ENCODE results near the gene PAGE2.

DNA sequence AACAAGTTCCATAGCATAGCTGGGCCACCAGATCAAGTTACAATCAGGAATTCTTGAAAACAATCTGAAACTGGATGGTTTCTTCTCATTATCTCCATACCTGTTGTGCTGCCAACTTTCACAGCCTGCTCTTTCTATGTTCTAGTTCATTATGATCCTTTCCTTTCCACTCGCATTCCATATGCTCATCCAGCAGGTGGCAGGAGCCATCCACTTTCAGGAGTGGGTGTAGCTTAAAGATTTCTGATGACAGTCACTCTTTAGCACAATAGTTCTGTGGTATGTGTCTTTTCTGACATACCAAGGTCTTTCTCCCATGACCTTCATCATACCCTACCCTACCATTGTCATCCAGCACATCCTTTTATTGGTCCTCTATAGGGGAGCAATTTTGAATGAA, 46.4 kb downstream of the PAGE2 start:
- no peak for TF ChIP-seq RBM22 (IDR thresholded peaks at IDR 0.05; ENCODE audit: low read depth, low read length, poor library complexity, severe bottlenecking)
- TF ChIP-seq, protein P1, sequence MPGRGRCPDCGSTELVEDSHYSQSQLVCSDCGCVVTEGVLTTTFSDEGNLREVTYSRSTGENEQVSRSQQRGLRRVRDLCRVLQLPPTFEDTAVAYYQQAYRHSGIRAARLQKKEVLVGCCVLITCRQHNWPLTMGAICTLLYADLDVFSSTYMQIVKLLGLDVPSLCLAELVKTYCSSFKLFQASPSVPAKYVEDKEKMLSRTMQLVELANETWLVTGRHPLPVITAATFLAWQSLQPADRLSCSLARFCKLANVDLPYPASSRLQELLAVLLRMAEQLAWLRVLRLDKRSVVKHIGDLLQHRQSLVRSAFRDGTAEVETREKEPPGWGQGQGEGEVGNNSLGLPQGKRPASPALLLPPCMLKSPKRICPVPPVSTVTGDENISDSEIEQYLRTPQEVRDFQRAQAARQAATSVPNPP (IDR thresholded peaks at IDR 0.05; ENCODE audit: borderline replicate concordance, insufficient read depth, insufficient read length): no peak
- no peak for TF ChIP-seq NR1H2 (CRISPR knock-in tag; IDR thresholded peaks at IDR 0.05)
- no peak for TF ChIP-seq ZNF263 (CRISPR knock-in tag; IDR thresholded peaks at IDR 0.05; ENCODE audit: borderline replicate concordance)
- no peak for TF ChIP-seq RCOR1 (IDR thresholded peaks at IDR 0.05; ENCODE audit: borderline replicate concordance in 1 of 2, low read depth in 2 of 2, low read length in 2 of 2)
- TF ChIP-seq, protein P2, sequence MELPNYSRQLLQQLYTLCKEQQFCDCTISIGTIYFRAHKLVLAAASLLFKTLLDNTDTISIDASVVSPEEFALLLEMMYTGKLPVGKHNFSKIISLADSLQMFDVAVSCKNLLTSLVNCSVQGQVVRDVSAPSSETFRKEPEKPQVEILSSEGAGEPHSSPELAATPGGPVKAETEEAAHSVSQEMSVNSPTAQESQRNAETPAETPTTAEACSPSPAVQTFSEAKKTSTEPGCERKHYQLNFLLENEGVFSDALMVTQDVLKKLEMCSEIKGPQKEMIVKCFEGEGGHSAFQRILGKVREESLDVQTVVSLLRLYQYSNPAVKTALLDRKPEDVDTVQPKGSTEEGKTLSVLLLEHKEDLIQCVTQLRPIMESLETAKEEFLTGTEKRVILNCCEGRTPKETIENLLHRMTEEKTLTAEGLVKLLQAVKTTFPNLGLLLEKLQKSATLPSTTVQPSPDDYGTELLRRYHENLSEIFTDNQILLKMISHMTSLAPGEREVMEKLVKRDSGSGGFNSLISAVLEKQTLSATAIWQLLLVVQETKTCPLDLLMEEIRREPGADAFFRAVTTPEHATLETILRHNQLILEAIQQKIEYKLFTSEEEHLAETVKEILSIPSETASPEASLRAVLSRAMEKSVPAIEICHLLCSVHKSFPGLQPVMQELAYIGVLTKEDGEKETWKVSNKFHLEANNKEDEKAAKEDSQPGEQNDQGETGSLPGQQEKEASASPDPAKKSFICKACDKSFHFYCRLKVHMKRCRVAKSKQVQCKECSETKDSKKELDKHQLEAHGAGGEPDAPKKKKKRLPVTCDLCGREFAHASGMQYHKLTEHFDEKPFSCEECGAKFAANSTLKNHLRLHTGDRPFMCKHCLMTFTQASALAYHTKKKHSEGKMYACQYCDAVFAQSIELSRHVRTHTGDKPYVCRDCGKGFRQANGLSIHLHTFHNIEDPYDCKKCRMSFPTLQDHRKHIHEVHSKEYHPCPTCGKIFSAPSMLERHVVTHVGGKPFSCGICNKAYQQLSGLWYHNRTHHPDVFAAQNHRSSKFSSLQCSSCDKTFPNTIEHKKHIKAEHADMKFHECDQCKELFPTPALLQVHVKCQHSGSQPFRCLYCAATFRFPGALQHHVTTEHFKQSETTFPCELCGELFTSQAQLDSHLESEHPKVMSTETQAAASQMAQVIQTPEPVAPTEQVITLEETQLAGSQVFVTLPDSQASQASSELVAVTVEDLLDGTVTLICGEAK (IDR thresholded peaks at IDR 0.05): no peak
- TF ChIP-seq, protein P2 (CRISPR knock-in tag; IDR thresholded peaks at IDR 0.05): no peak
